Right lobe of liver (tissue), 6 donors: ENCODE data around the gene CTCFL. TPM values are rescaled to one million over a fixed set of nuclear protein-coding genes. Genes with fewer than 3 reads are reported as not detected.
"Not testable (repeated sequence)": the region's sequence is repeated elsewhere in the genome, so short reads cannot be mapped to it uniquely, and the experiment has no call there.

Experiments used
- ATAC-seq, 4 donors: fragments of 200-7000 bp; cut with Tn5 transposase; one replicate each; pipeline ENCODE4 v1.9.1; 2020; ENCODE audit warnings: mild to moderate bottlenecking in 4 of 4, moderate library complexity in 4 of 4
- DNase-seq, 3 donors: peaks; one replicate each; pipeline ENCODE4 v3.0.0-alpha.2; 2020
- H3K27ac ChIP-seq, 3 donors: fragments of 200-600 bp; one replicate each; pipeline ENCODE4 v1.8.0; 2022
- H3K27me3 ChIP-seq, 2 donors: fragments of 200-600 bp; one replicate each; pipeline ENCODE4 v1.8.0; 2022
- H3K36me3 ChIP-seq, 4 donors: fragments of 200-600 bp; sonication (generic) in 1 of 4; one replicate each; pipeline versions ENCODE4 v1.5.1 to v1.8.0; 2017 to 2022; ENCODE audit warnings: control low read depth in 1 of 4
- H3K4me1 ChIP-seq, 4 donors: fragments of 200-600 bp; sonication (generic) in 1 of 4; one replicate each; pipeline versions ENCODE4 v1.5.1 to v1.8.0; 2017 to 2022; ENCODE audit warnings: control low read depth in 1 of 4
- H3K4me3 ChIP-seq, 3 donors: fragments of 200-600 bp; one replicate each; pipeline ENCODE4 v1.8.0; 2022
- H3K9me3 ChIP-seq, 4 donors: fragments of 200-600 bp; sonication (generic) in 1 of 4; one replicate each; pipeline versions ENCODE4 v1.5.1 to v1.8.0; 2017 to 2022; ENCODE audit warnings: control low read depth in 1 of 4
- CTCF ChIP-seq, 4 donors: fragments of 200-600 bp in 3 of 4; fragments of 450-650 bp in 1 of 4; IDR thresholded peaks; one replicate each; pipeline versions ENCODE4 v1.5.1 to v1.8.0; 2016 to 2022; ENCODE audit warnings: antibody characterized with exemption in 4 of 4, mild to moderate bottlenecking in 2 of 4
- POLR2A ChIP-seq: fragments of 450-650 bp; IDR thresholded peaks from one replicate; pipeline ENCODE4 v1.6.1; 2017; ENCODE audit warnings: antibody characterized with exemption, mild to moderate bottlenecking
- WGBS: methylation state at CpG from one replicate; pipeline ENCODE4 v1.1.6; 2018; ENCODE audit warnings: low coverage, low lambda C conversion rate; ENCODE audit not compliant: insufficient coverage; ENCODE audit errors: missing lambda C conversion rate; 5-methylcytosine and 5-hydroxymethylcytosine counted together
- intact Hi-C, 2 donors: fragments of 100-400 bp; cut with DNase I; formaldehyde crosslinking; loops; one replicate each; pipeline versions ENCODE4 v1.11.2 to v1.14.1; 2022
- total RNA-seq, 6 experiments: library from RNA; depleted of rRNA in 2 of 6; stranded (reverse); fragments of >200 nt in 2 of 6; fragmentation: NEBNext Ultra II Directional in 3 of 6; extraction: Animal tissue kit (Norgen Biotek cat#: 25700) in 3 of 6; gene quantifications; one replicate each; pipeline versions ENCODE4 v1.1.0 to v1.2.4, GENCODE V29; 2016 to 2023
- donor health status: DM: no; HTN: yes; CAD: no.
- donor health status: DM: no; HTN: no; CAD: no.
- donor health status: DM: no; HTN: no; CAD: no.
- donor health status: DM: no; HTN: yes; CAD: no.
- donor health status: DM: no; HTN: yes; CAD: no.

Gene CTCFL
- total RNA-seq, 6 experiments from 2014 or later = 0.09 to 0.50 (median 0.33) TPM; not detected in 2

GRCh38 chr20:57513199-57513598 lies 11.7 kb downstream of the CTCFL start:
- intact Hi-C loops = loop anchor here (5.0 to 10.0 kb wide), 2 partner anchors 84 to 702 kb away; no protein-coding TSS in a partner anchor
- H3K9me3 ChIP-seq = no peaks in the 10 kb centered on the region
- H3K27me3 ChIP-seq = no peaks in the 10 kb centered on the region
- DNase-seq (no peak), ATAC-seq (no peak)
- 27% methylated on average over 1 of the region's 1 CpG for WGBS
- no peaks in the 10 kb centered on the region for H3K36me3 ChIP-seq
- no peaks in the 10 kb centered on the region for H3K4me1 ChIP-seq
- H3K27ac ChIP-seq = no peak overlapping the region
- TF ChIP-seq POLR2A = no peak
- TF ChIP-seq CTCF (IDR thresholded peaks at IDR 0.05) = no peak
- H3K4me3 ChIP-seq = no peak overlapping the region

GRCh38 chr20:57512432-57512831 lies 12.5 kb downstream of the CTCFL start:
- DNase-seq (no peak), ATAC-seq (no peak)
- H3K9me3 ChIP-seq = no peaks in the 10 kb centered on the region
- no peak for TF ChIP-seq POLR2A
- no peak for TF ChIP-seq CTCF (IDR thresholded peaks at IDR 0.05)
- no peaks in the 10 kb centered on the region for H3K27me3 ChIP-seq
- H3K36me3 ChIP-seq = no peaks in the 10 kb centered on the region
- no peak overlapping the region for H3K4me3 ChIP-seq
- no peaks in the 10 kb centered on the region for H3K4me1 ChIP-seq
- intact Hi-C loops = loop anchor here (5.0 to 10.0 kb wide), 2 partner anchors 85 to 702 kb away; no protein-coding TSS in a partner anchor
- 90% methylated on average over 2 of the region's 5 CpGs for WGBS
- H3K27ac ChIP-seq = no peak overlapping the region

- intact Hi-C loops = loop anchor here (5.0 to 10.0 kb wide), 2 partner anchors 86 to 703 kb away; no protein-coding TSS in a partner anchor
- not testable (repeated sequence) for H3K36me3 ChIP-seq, H3K27me3 ChIP-seq, H3K9me3 ChIP-seq, DNase-seq, H3K4me3 ChIP-seq, H3K27ac ChIP-seq, H3K4me1 ChIP-seq, ATAC-seq
- 69% methylated on average over 6 of the region's 7 CpGs for WGBS
Measured at GRCh38 chr20:57511709-57512108, 13.2 kb downstream of the CTCFL start.

GRCh38 chr20:57509665-57510237 lies 15.2 kb downstream of the CTCFL start:
- peak; percentile 44 to 75 (median 58) for ATAC-seq
- intact Hi-C loops = loop anchor here (5.0 to 10.0 kb wide), 2 partner anchors 88 to 705 kb away; no protein-coding TSS in a partner anchor

More at GRCh38 chr20:57509665-57510237, 15.2 kb downstream of the CTCFL start:
- peak in 1 of 3 donors; percentile 61 for DNase-seq
- Histone ChIP-seq H3K27ac (no peak overlapping the region), H3K4me3 (no peak overlapping the region), H3K4me1 (no peaks in the 10 kb centered on the region), H3K9me3 (no peaks in the 10 kb centered on the region), H3K36me3 (no peaks in the 10 kb centered on the region), H3K27me3 (no peaks in the 10 kb centered on the region)
- peak; percentile 26 to 52 (median 41) for TF ChIP-seq CTCF (IDR thresholded peaks at IDR 0.05)
- TF ChIP-seq POLR2A = no peak
- WGBS = 34% methylated on average over 5 of the region's 5 CpGs
